Myometrial cell (primary cell): Measurements from ENCODE around the gene ADAD2. TPM values are rescaled to one million over a fixed set of nuclear protein-coding genes. Genes with fewer than 3 reads are reported as not detected.

Experiments used
- total RNA-seq: library from RNA; depleted of rRNA; stranded (reverse); fragments of >200 nt; gene quantifications from 2 replicates; pipeline ENCODE4 v1.2.3, GENCODE V29; 2015

The ADAD2 gene
- not detected in 2 replicates for total RNA-seq

DNA sequence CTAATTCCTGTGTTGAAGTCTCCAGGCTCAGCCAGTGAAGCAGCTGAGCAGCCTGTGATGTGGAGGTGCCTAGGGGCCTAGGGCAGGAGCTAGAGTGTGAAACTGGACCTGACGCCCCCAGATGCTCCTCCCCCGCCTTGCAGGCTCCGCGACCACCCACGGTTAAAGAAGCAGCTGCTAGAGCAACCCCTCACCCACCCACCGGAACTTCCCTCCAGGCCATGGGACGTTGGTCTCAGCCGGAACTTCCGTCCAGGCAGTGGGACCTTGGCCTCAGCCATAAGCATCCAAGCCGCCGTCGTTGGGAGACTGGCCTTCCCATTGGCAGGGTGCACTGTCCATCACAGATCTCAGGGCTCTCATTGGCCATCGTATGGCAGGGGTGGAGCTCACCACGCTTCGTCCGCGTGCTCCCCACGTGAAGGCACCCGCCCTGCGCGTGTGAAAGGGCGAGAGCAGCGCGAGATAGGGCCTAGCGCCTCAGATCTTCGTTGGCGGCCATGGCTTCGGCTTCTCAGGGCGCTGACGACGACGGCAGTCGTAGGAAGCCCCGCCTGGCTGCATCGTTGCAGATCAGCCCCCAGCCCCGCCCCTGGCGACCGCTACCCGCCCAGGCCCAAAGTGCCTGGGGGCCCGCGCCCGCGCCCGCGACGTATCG lies at the start of gene ADAD2:
Gene ADAD2, plus strand, starts transcription at position 427 of the 658 bp plus-strand sequence. Its CDS starts 74 bp downstream, at position 501.

GRCh38 chr16:84144859-84145639 lies 45.9 kb upstream of the ADAD2 start, which contains the start of the genes DNAAF1 and HSDL1:
TSS of gene DNAAF1 (plus strand) at chr16:84145308. CDS start at chr16:84145441, 133 bp downstream.
TSS of gene HSDL1 (minus strand) at chr16:84145177. CDS start at chr16:84131321, 13,856 bp downstream.

DNA sequence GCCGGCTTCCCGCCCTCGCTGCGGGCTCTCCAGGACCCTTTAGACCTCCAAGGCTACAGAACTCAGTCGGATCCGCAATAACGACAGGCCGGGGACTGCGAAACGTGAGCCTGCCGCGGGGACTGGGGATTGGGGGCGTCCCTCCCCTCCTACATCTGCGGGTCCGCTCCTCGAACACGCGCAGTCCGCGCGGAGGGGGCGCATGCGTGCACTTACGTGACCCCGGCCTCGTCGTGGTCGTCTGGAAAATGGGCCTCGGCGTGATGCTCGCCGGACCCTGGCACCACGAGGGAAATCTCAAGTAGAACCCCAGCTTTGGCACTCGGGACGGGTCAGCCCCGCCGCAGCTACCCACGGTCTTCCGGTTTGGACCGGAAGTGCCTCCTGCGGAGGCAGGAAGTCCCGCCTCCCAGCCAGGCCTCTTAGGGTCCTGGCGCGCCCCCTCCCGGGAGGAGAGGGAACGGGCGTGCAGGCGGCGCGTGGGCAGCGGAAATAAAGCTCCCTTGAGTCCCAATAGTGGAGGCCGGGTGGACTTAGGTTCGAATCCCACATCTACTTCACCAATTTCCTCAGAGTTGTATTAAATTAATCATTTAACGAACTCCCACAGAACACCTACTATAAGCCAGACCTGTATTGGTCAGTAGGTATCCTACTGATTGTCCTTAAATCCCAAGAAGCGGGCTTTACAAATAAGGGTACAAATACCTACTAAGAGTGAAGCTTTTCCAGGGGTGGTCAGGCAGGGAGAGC lies 4.1 kb upstream of the ADAD2 start, which contains the start of gene TAF1C:
Gene TAF1C, minus strand, starts transcription at position 373 of the 753 bp plus-strand sequence. CDS start 2,069 bp downstream, outside the sequence.

GRCh38 chr16:84239909-84240308 lies 49.0 kb downstream of the ADAD2 start, which contains the start of gene KCNG4:
TSS of gene KCNG4 (minus strand) at chr16:84240012. CDS start at chr16:84237485, 2,527 bp downstream.

Other genes starting within 250 kb of the ADAD2 start
- gene OSGIN1, start 237.9 kb upstream of the ADAD2 start, total RNA-seq = 2.3 and 3.5 TPM in 2 replicates
- gene NECAB2, start 222.9 kb upstream of the ADAD2 start, total RNA-seq = 0.86 TPM in 1 of 2 replicates, not detected in the other
- not detected in 2 replicates for gene SLC38A8, start 148.4 kb upstream of the ADAD2 start, total RNA-seq
- gene MBTPS1, start 74.2 kb upstream of the ADAD2 start, total RNA-seq = 96.6 and 101 TPM in 2 replicates
- 11.5 and 12.4 TPM in 2 replicates for gene HSDL1, start 46.0 kb upstream of the ADAD2 start, total RNA-seq
- 1.2 TPM in 1 of 2 replicates, not detected in the other for gene DNAAF1, start 45.8 kb upstream of the ADAD2 start, total RNA-seq
- gene TAF1C, start 4.1 kb upstream of the ADAD2 start, total RNA-seq = 14.9 and 29.4 TPM in 2 replicates
- gene KCNG4, start 48.9 kb downstream of the ADAD2 start, total RNA-seq = not detected in 2 replicates
- not detected in 2 replicates for gene WFDC1, start 103.7 kb downstream of the ADAD2 start, total RNA-seq
- not detected in 2 replicates for gene ATP2C2, start 177.4 kb downstream of the ADAD2 start, total RNA-seq